ENCODE results near the gene SEMA3G.

SEMA3G gene

DNA sequence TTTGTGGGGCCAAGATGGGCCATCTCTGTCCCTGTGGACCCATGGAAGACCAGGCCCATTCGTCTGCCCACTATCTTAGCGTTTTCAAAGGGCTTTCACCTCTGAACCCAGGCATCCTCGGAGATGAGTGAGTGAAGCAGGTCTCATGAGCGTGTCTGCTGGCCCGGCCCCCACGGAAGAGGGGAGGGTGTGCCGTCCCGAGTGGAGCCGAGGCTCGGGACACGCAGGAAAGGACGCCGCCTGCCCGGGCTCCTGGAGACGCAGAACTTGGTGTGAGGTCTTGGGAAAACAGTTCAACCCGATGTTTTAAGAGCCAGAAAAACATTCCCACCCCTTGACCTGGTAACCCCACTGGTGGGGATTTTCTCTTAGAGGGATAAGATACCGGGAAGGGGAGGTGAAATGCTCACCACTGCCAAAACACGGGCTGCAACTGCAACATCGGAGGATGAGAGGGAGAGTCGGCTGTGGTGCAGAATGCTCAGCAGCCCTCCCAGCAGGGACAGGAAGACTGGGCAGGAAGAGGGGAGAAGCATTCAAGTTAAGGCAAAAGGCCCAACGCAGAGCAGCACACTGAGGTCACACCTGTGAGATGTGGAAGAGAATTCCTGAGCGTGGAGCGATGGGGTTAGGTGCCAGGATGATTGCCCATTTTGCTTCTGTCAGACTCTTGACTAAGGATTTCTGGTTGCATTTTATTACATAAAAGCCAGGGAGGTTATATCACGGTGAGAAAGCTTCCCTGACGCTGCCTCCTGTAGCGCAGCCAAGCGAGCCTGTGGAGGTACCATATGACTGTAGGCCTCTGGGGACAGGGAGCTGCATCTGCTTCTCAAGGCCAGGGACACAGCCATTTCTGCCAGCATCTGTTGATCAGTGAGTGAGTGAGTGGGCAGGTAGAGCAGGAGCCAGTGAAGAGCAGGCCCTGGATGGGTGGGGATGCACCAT, 36.1 kb upstream of the SEMA3G start:
- H3K27me3 ChIP-seq = no peaks in the 10 kb centered on the region
- TF ChIP-seq, protein P1, sequence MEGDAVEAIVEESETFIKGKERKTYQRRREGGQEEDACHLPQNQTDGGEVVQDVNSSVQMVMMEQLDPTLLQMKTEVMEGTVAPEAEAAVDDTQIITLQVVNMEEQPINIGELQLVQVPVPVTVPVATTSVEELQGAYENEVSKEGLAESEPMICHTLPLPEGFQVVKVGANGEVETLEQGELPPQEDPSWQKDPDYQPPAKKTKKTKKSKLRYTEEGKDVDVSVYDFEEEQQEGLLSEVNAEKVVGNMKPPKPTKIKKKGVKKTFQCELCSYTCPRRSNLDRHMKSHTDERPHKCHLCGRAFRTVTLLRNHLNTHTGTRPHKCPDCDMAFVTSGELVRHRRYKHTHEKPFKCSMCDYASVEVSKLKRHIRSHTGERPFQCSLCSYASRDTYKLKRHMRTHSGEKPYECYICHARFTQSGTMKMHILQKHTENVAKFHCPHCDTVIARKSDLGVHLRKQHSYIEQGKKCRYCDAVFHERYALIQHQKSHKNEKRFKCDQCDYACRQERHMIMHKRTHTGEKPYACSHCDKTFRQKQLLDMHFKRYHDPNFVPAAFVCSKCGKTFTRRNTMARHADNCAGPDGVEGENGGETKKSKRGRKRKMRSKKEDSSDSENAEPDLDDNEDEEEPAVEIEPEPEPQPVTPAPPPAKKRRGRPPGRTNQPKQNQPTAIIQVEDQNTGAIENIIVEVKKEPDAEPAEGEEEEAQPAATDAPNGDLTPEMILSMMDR (IDR thresholded peaks at IDR 0.05) = no peak
- intact Hi-C loops (cut with DNase I; ENCODE audit: low total_unique reads) = no loop called here
- peaks cover 81 to 100% (median 95%) of the 10 kb centered on the region in 3 donors for H3K36me3 ChIP-seq
- no peak overlapping the region for H3K27ac ChIP-seq
- peaks cover 0 to 5% (median 0%) of the 10 kb centered on the region in 4 donors for H3K4me1 ChIP-seq
- DNase-seq = no peak
- H3K9me3 ChIP-seq = no peaks in the 10 kb centered on the region
- H3K4me3 ChIP-seq = no peak overlapping the region

DNA sequence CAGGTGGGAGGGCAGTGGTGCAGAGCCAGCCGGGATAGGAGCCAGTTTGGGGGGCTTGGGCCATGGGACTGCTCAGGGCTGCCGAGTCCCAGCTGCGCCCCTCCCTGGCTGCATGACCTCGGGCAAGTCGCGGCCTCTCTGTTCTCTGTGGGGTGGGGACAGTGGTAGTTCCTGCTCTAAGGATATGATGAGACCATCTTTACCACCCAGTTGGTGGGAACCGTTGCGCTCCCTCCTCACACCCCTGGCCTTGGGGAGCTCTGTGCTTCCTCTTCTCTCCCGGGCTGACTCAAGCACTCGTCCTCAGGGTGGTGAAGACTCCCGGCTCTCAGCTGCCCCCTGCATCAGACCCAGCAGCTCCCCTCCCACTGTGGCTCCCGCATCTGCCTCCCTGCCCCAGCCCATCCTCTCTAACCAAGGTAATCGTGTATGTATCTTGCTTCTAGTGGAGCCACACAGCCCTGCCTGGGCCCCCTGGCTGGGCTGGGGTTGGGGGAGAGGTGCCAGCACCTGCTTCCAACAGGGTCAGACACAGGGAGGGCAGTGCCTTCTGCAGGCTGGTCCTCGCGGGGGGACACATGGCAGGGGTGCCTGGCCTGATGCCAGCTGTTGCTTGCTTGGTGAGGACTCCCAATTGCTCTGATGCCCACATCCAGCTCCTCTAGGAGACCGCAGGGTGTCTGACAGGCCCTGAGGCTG, 35.1 kb upstream of the SEMA3G start:
- intact Hi-C loops (cut with DNase I; ENCODE audit: low total_unique reads) = loop anchor here (10.0 kb wide), 1 partner anchor 55 kb away; the partner anchor contains the start of genes NT5DC2 and UQCC5
- Histone ChIP-seq H3K9me3 (no peaks in the 10 kb centered on the region), H3K36me3 (peaks cover 83 to 100% (median 95%) of the 10 kb centered on the region in 3 donors), H3K27me3 (no peaks in the 10 kb centered on the region), H3K27ac (no peak overlapping the region), H3K4me3 (no peak overlapping the region), H3K4me1 (peaks cover 0 to 5% (median 0%) of the 10 kb centered on the region in 4 donors)
- DNase-seq = no peak
- TF ChIP-seq, protein P1 (IDR thresholded peaks at IDR 0.05) = no peak

DNA sequence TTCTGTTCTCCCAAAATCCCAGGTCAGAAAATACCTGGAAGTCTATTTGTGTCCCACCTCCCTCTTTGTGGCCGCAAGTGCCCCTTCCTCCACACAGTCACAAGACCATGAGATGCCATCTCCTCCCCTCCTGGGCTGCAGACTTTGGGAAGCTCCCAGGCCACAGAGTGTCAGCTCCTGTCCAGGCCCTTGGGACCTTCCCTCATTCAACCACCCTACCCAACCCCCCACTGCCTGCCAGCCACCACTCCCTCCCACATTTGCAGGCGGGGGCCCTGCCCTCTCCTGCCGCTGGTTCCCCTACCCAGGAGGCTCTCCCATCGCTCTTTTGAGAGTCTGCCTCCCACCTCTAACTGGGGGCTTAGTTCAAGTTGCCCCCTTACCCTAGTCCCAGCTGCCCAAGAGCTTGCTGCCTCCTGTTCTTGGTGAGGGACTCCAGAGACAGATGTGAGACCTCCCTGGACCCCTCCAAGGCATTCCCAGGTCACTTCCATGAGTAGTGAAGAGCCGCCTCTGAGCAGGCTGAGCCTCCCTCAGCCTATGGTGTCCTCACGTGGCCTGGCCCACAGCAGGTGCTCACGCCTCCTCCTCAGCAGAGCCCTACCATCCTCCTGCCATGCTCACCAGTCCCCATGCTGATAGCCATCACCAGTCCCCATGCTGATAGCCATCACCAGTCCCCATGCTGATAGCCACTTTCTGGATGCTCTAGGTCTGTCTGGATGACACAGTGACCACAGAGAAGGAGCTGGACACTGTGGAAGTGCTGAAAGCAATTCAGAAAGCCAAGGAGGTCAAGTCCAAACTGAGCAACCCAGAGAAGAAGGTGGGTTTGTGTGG, 34.4 kb upstream of the SEMA3G start:
- no peak for DNase-seq
- no peak overlapping the region for H3K4me3 ChIP-seq
- H3K27ac ChIP-seq = no peak overlapping the region
- H3K9me3 ChIP-seq = no peaks in the 10 kb centered on the region
- TF ChIP-seq, protein P1 (IDR thresholded peaks at IDR 0.05) = no peak
- H3K27me3 ChIP-seq = no peaks in the 10 kb centered on the region
- intact Hi-C loops (cut with DNase I; ENCODE audit: low total_unique reads) = loop anchor here (10.0 kb wide), 1 partner anchor 56 kb away; the partner anchor contains the start of genes NT5DC2 and UQCC5
- peaks cover 86 to 100% (median 97%) of the 10 kb centered on the region in 3 donors for H3K36me3 ChIP-seq
- peaks cover 0 to 1% (median 0%) of the 10 kb centered on the region in 4 donors for H3K4me1 ChIP-seq

DNA sequence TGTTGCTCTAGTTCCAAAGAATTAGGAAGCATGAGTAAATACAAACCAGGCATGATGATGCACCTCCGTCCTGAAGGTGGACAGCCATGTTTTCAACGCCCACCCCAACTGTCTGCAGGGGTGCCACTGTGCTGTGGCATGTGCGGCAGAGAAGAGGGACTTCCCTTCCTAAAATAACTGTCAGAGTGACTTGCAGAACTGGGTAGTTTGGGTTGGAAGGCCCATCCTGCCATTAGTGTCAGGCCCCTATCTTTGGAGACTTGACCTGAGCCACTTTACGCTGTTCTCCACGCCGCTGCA, 32.8 kb upstream of the SEMA3G start:
- Histone ChIP-seq H3K27ac (no peak overlapping the region), H3K36me3 (peaks cover 95 to 100% (median 100%) of the 10 kb centered on the region in 3 donors), H3K4me3 (no peak overlapping the region), H3K27me3 (no peaks in the 10 kb centered on the region), H3K9me3 (no peaks in the 10 kb centered on the region), H3K4me1 (no peaks in the 10 kb centered on the region)
- intact Hi-C loops (cut with DNase I; ENCODE audit: low total_unique reads) = loop anchor here (10.0 kb wide), 1 partner anchor 57 kb away; the partner anchor contains the start of genes NT5DC2 and UQCC5
- no peak for DNase-seq
- TF ChIP-seq, protein P1 (IDR thresholded peaks at IDR 0.05) = no peak
